Fibroblast of the aortic adventitia (primary cell): ENCODE data around the gene PRDM2. TPM values are rescaled to one million over a fixed set of nuclear protein-coding genes. Genes with fewer than 3 reads are reported as not detected.

Experiments
- DNase-seq: peaks from one replicate; pipeline ENCODE4 v3.0.0-alpha.2; 2010; ENCODE audit warnings: low read depth
- H3K4me3 ChIP-seq: 2 replicates; pipeline ENCODE4 v1.5.1; 2011; ENCODE audit warnings: low read depth, mild to moderate bottlenecking, control low read depth, low read length, moderate library complexity
- CTCF ChIP-seq: IDR thresholded peaks from 2 replicates; pipeline ENCODE4 v1.5.1; 2011; ENCODE audit warnings: mild to moderate bottlenecking, low read length, control low read depth, inconsistent platforms; ENCODE audit not compliant: insufficient read depth
- total RNA-seq: library from RNA; depleted of rRNA; stranded (reverse); fragments of >200 nt; gene quantifications from 2 replicates; pipeline ENCODE4 v1.2.3, GENCODE V29; 2012; ENCODE audit warnings: low replicate concordance

PRDM2 gene
- total RNA-seq, 1 donor = 16.0 TPM

GRCh38 chr1:13794231-13795187, 94.5 kb downstream of the PRDM2 start:
- no peak for TF ChIP-seq CTCF
- DNase-seq = no peak
- no peak overlapping the region for H3K4me3 ChIP-seq

- H3K4me3 ChIP-seq = no peak overlapping the region
- no peak for TF ChIP-seq CTCF
- no peak for DNase-seq
These were observed 97.4 kb downstream of the PRDM2 start for GRCh38 chr1:13797397-13797796.

- no peak overlapping the region for H3K4me3 ChIP-seq
- DNase-seq = no peak
- TF ChIP-seq CTCF = no peak
These were observed 98.1 kb downstream of the PRDM2 start for GRCh38 chr1:13798120-13798519.

GRCh38 chr1:13799502-13800283, 99.7 kb downstream of the PRDM2 start:
- no peak overlapping the region for H3K4me3 ChIP-seq
- TF ChIP-seq CTCF = no peak
- DNase-seq = no peak

GRCh38 chr1:13801232-13801631, 101.2 kb downstream of the PRDM2 start:
- H3K4me3 ChIP-seq = no peak overlapping the region
- DNase-seq = peak; percentile 32
- TF ChIP-seq CTCF = no peak

- no peak overlapping the region for H3K4me3 ChIP-seq
- no peak for DNase-seq
- TF ChIP-seq CTCF = no peak
These were observed 101.9 kb downstream of the PRDM2 start for GRCh38 chr1:13801655-13802486.
